Measurements from ENCODE around the gene ALS2. TPM values are rescaled to one million over a fixed set of nuclear protein-coding genes. Genes with fewer than 3 reads are reported as not detected.

ALS2 gene
- total RNA-seq, 1 donor: 27.4 TPM

DNA sequence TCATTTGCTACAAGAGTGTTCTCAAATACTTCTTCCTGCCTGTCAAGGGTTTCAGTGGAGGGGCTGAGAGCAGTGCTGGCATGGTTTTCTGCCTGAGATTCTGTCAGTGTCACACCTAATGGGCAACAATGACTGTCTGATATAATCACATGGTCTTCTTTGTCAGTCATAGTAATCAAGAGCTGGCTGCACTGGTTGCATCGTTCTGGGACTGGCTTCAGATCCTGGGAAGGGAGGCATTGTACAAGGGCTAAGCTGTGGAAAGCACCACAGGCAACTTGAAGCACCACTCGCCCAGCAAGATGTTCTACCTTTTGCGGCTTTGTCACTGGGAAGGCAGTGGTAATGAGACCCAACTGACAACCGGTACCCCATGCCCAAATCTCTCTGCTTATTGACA is 19.6 kb downstream of the ALS2 start:
- no peak for DNase-seq (ENCODE audit: low read depth)
- H3K4me3 ChIP-seq (ENCODE audit: low read depth, low read length): no peak overlapping the region
- TF ChIP-seq, protein P1, sequence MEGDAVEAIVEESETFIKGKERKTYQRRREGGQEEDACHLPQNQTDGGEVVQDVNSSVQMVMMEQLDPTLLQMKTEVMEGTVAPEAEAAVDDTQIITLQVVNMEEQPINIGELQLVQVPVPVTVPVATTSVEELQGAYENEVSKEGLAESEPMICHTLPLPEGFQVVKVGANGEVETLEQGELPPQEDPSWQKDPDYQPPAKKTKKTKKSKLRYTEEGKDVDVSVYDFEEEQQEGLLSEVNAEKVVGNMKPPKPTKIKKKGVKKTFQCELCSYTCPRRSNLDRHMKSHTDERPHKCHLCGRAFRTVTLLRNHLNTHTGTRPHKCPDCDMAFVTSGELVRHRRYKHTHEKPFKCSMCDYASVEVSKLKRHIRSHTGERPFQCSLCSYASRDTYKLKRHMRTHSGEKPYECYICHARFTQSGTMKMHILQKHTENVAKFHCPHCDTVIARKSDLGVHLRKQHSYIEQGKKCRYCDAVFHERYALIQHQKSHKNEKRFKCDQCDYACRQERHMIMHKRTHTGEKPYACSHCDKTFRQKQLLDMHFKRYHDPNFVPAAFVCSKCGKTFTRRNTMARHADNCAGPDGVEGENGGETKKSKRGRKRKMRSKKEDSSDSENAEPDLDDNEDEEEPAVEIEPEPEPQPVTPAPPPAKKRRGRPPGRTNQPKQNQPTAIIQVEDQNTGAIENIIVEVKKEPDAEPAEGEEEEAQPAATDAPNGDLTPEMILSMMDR (IDR thresholded peaks at IDR 0.05; ENCODE audit: insufficient read depth, low read length): no peak

DNA sequence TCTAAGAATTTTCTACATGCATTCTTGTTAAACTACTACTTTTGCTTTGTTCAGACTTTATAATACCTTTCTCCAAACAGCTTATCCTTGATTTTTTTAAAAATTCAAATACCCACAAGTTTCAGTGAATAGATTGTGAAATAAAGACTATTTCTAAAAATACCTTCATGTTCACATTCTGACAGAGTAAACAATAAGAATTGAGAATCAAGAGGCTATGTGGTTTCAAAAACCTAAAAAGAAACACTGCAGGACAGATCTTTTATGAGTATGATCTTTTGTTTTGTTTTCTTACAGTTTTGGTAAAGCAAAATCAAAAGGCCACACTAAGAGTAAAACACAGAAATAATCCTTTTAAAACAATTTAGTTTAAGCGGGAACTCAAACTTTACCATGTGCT is 21.2 kb downstream of the ALS2 start:
- TF ChIP-seq, protein P1 (IDR thresholded peaks at IDR 0.05; ENCODE audit: insufficient read depth, low read length): no peak
- DNase-seq (ENCODE audit: low read depth): no peak
- no peak overlapping the region for H3K4me3 ChIP-seq (ENCODE audit: low read depth, low read length)

DNA sequence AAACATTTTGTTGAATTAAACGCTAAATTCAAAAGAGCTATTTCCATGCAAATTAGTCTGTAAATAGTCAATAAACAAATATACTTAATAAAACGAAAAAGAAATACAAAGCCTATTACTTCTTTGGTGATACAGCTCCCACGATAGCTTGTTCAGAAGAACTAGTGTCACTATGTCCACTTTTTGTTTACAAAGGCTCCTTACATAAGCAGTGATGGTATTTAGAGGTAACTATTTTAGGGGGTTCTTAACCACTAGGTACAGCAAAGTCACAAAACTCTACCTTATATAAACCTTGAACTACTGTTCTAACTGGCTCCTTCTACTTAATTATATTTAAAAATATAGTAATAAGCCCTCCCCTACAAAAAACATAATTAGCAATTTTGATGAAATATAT is 21.9 kb downstream of the ALS2 start:
- TF ChIP-seq, protein P1 (IDR thresholded peaks at IDR 0.05; ENCODE audit: insufficient read depth, low read length): no peak
- H3K4me3 ChIP-seq (ENCODE audit: low read depth, low read length): no peak overlapping the region
- DNase-seq (ENCODE audit: low read depth): no peak

DNA sequence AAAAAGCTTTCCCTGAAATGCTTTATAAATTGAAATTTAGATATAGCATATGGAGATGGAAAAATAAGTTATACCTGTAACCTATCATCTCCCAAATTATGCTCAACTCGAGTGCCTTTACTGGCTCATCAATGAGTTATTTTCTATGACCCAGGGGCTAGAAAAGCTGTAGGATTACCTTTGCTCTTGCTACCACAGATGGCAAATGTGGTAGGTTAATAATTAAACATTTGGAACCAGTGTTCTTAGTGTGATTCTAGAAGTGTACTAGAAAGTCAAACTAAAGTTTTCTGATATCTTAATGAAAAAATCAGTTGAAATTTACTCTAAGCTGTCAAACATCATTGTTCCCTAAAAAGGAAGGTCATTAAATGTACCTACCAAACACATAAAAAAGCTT is 22.5 kb downstream of the ALS2 start:
- no peak overlapping the region for H3K4me3 ChIP-seq (ENCODE audit: low read depth, low read length)
- TF ChIP-seq, protein P1 (IDR thresholded peaks at IDR 0.05; ENCODE audit: insufficient read depth, low read length): no peak

DNA sequence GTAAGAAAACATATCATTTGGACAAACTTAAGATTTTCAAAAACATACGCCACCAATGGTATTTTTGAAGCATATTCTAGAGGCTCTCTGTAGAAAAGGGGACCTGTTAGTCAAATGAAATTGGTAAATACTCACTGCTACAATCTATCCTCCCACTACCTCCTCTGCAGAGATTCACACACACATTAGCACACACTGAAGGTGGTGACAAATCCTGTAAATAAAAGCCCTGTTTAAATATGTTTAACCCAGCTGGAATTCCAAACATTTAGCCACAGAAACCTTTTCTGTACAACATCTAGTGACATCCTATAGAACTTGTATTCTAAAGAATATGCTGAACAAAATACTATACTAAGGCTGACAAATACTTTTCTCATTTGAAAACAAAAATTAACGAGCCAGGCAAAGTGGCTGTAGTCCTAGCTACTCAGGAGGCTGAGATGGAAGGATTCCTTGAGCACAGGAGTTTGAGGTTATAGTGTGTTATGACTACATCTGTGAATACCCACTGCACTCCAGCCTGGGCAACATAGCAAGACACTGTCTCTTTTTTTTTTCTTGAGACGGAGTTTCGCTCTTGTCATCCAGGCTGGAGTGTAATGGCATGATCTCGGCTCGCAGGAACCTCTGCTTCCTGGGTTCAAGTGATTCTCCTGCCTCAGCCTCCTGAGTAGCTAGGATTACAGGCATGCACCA is 25.9 kb downstream of the ALS2 start:
- DNase-seq (ENCODE audit: low read depth): no peak
- no peak overlapping the region for H3K4me3 ChIP-seq (ENCODE audit: low read depth, low read length)
- TF ChIP-seq, protein P1 (IDR thresholded peaks at IDR 0.05; ENCODE audit: insufficient read depth, low read length): no peak

More for the DNA sequence above, 22.5 kb downstream of the ALS2 start:
- no peak for DNase-seq (ENCODE audit: low read depth)

DNA sequence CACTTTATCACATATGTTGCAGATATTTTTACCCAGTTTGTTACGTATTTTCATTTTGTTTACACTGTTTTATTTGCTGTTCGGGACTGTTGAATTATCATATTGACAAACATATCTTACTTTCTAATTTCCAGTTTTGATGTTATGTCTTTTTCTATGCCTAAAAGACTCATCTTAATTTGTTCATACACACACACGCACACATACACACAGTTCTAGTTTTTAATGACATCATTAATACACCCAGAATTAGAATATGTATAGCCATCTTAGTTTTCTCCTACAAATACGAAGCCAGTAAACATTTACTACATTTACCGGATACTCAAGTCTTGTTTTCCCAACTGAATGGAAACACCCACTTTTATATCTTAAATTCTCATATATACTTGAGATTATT is 29.2 kb downstream of the ALS2 start:
- H3K4me3 ChIP-seq (ENCODE audit: low read depth, low read length): no peak overlapping the region
- TF ChIP-seq, protein P1 (IDR thresholded peaks at IDR 0.05; ENCODE audit: insufficient read depth, low read length): no peak
- DNase-seq (ENCODE audit: low read depth): no peak

DNA sequence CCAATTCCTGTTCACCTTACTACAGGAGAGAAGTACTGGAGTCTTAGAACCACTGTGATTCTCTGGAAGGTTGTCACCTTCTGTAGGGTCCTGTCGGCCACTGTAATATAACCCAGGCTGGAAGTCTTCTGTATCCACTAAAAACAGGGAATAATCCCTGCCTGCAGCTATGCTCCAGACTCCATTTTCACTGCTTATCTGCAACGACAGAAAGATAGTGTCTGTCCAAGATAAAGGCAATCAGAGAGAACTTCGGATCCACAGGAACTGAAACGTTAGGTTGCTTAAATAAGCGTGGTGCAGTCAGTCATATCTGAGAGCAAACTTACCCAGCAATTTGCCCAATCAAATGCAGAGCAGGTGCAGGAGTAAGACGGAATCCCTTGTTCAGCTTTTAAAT is 34.2 kb downstream of the ALS2 start:
- no peak for DNase-seq (ENCODE audit: low read depth)
- H3K4me3 ChIP-seq (ENCODE audit: low read depth, low read length): no peak overlapping the region
- TF ChIP-seq, protein P1 (IDR thresholded peaks at IDR 0.05; ENCODE audit: insufficient read depth, low read length): no peak

Measured in fibroblast of the aortic adventitia (primary cell).